H9 (cell line): ENCODE results near the gene HEXD. TPM values are rescaled to one million over a fixed set of nuclear protein-coding genes. Genes with fewer than 3 reads are reported as not detected.

ENCODE experiments used
- DNase-seq: peaks from one replicate; pipeline ENCODE4 v3.0.0-alpha.2; 2017
- H2AFZ ChIP-seq: one replicate; pipeline ENCODE4 v1.6.1; 2013; ENCODE audit warnings: mild to moderate bottlenecking, low read length, control low read depth, moderate library complexity
- H2AK5ac ChIP-seq: 2 replicates; pipeline ENCODE4 v1.6.1; 2013; ENCODE audit warnings: low read length, control low read depth, mixed read lengths; ENCODE audit not compliant: insufficient read length
- H2BK120ac ChIP-seq: one replicate; pipeline ENCODE4 v1.6.1; 2013; ENCODE audit warnings: low read depth, mild to moderate bottlenecking, low read length, control low read depth, inconsistent platforms; ENCODE audit not compliant: poor library complexity, severe bottlenecking
- H2BK12ac ChIP-seq: 2 replicates; pipeline ENCODE4 v1.6.1; 2013; ENCODE audit warnings: low read length, control low read depth, mixed read lengths, low read depth; ENCODE audit not compliant: insufficient read length
- H2BK15ac ChIP-seq: 2 replicates; pipeline ENCODE4 v1.6.1; 2013; ENCODE audit warnings: low read depth, low read length, control low read depth
- H2BK20ac ChIP-seq: one replicate; pipeline ENCODE4 v1.6.1; 2013; ENCODE audit warnings: low read depth, mild to moderate bottlenecking, low read length, control low read depth, inconsistent platforms; ENCODE audit not compliant: poor library complexity, severe bottlenecking
- H2BK5ac ChIP-seq: 2 replicates; pipeline ENCODE4 v1.6.1; 2013; ENCODE audit warnings: low read length, control low read depth, mixed read lengths; ENCODE audit not compliant: insufficient read length
- H3K14ac ChIP-seq: 2 replicates; pipeline ENCODE4 v1.6.1; 2013; ENCODE audit warnings: low read length, control low read depth; ENCODE audit not compliant: insufficient read depth
- H3K18ac ChIP-seq: 2 replicates; pipeline ENCODE4 v1.6.1; 2013; ENCODE audit warnings: low read depth, mild to moderate bottlenecking, mixed read lengths, low read length, control low read depth; ENCODE audit not compliant: insufficient read length
- H3K23ac ChIP-seq: 2 replicates; pipeline ENCODE4 v1.6.1; 2013; ENCODE audit warnings: low read length, control low read depth, mixed read lengths, low read depth; ENCODE audit not compliant: insufficient read length
- H3K23me2 ChIP-seq: 2 replicates; pipeline ENCODE4 v1.6.1; 2013; ENCODE audit warnings: low read depth, mild to moderate bottlenecking, mixed read lengths, low read length, control low read depth; ENCODE audit not compliant: insufficient read length, poor library complexity, severe bottlenecking
- H3K27ac ChIP-seq: 2 replicates; pipeline ENCODE4 v1.5.1; 2013; ENCODE audit warnings: low read length, control low read depth, mixed read lengths, low read depth; ENCODE audit not compliant: insufficient read length
- H3K27me3 ChIP-seq: 2 replicates; pipeline ENCODE4 v1.6.1; 2013; ENCODE audit warnings: low read length, control low read depth, inconsistent platforms; ENCODE audit not compliant: insufficient read depth
- H3K4ac ChIP-seq: 2 replicates; pipeline ENCODE4 v1.6.1; 2013; ENCODE audit warnings: low read depth, mild to moderate bottlenecking, control low read depth, inconsistent platforms, low read length, moderate library complexity
- H3K4me1 ChIP-seq: 2 replicates; pipeline ENCODE4 v1.6.1; 2013; ENCODE audit warnings: low read length, control low read depth, inconsistent platforms; ENCODE audit not compliant: insufficient read depth
- H3K4me2 ChIP-seq: 2 replicates; pipeline ENCODE4 v1.6.1; 2013; ENCODE audit warnings: low read length, control low read depth, mixed read lengths; ENCODE audit not compliant: insufficient read length, insufficient read depth
- H3K56ac ChIP-seq: 2 replicates; pipeline ENCODE4 v1.6.1; 2013; ENCODE audit warnings: low read depth, mild to moderate bottlenecking, mixed read lengths, low read length, control low read depth; ENCODE audit not compliant: insufficient read length
- H3K79me1 ChIP-seq: 2 replicates; pipeline ENCODE4 v1.6.1; 2013; ENCODE audit warnings: low read depth, mild to moderate bottlenecking, moderate library complexity, low read length, control low read depth, inconsistent platforms; ENCODE audit not compliant: insufficient read depth, poor library complexity, severe bottlenecking
- H3K79me2 ChIP-seq: 2 replicates; pipeline ENCODE4 v1.6.1; 2013; ENCODE audit warnings: low read length, control low read depth, inconsistent platforms; ENCODE audit not compliant: insufficient read depth
- H3K9ac ChIP-seq: 2 replicates; pipeline ENCODE4 v1.6.1; 2013; ENCODE audit warnings: low read length, control low read depth, mixed read lengths; ENCODE audit not compliant: insufficient read length; ENCODE audit errors: extremely low read depth
- H3K9me3 ChIP-seq: one replicate; pipeline ENCODE4 v1.6.1; 2013; ENCODE audit warnings: low read depth, low read length, inconsistent platforms; ENCODE audit not compliant: control insufficient read depth
- H3T11ph ChIP-seq: one replicate; pipeline ENCODE4 v1.6.1; 2013; ENCODE audit warnings: mild to moderate bottlenecking, low read length, control low read depth, inconsistent platforms
- H4K20me1 ChIP-seq: one replicate; pipeline ENCODE4 v1.6.1; 2013; ENCODE audit not compliant: control insufficient read depth, insufficient read length, insufficient read depth
- H4K5ac ChIP-seq: 2 replicates; pipeline ENCODE4 v1.6.1; 2013; ENCODE audit warnings: low read depth, mild to moderate bottlenecking, mixed read lengths, low read length, control low read depth; ENCODE audit not compliant: insufficient read length
- H4K8ac ChIP-seq: replicated peaks from 2 replicates; pipeline ENCODE4 v1.6.1; 2013; ENCODE audit warnings: low read length, control low read depth, mixed read lengths, low read depth; ENCODE audit not compliant: insufficient read length
- H4K91ac ChIP-seq: 2 replicates; pipeline ENCODE4 v1.6.1; 2013; ENCODE audit warnings: low read depth, mild to moderate bottlenecking, moderate library complexity, mixed read lengths, low read length, control low read depth; ENCODE audit not compliant: insufficient read length
- H3K27ac Mint-ChIP-seq, 3 experiments: 2 replicates in 2 of 3; 3 replicates in 1 of 3; pipeline ENCODE4 v1.8.0; 2020 to 2021; ENCODE audit warnings: mixed read lengths in 3 of 3, mild to moderate bottlenecking in 1 of 3, moderate library complexity in 1 of 3
- H3K27me3 Mint-ChIP-seq: 2 replicates; pipeline ENCODE4 v1.8.0; 2021; ENCODE audit warnings: low read depth, mild to moderate bottlenecking, moderate library complexity, mixed read lengths
- H3K36me3 Mint-ChIP-seq, 3 experiments: 2 replicates in 2 of 3; 3 replicates in 1 of 3; pipeline ENCODE4 v1.8.0; 2020 to 2021; ENCODE audit warnings: low read depth in 3 of 3, mixed read lengths in 3 of 3; ENCODE audit not compliant: insufficient read depth in 1 of 3
- H3K4me1 Mint-ChIP-seq, 2 experiments: 2 replicates each; pipeline ENCODE4 v1.8.0; 2020; ENCODE audit warnings: mixed read lengths in 2 of 2
- H3K4me3 Mint-ChIP-seq, 2 experiments: 2 replicates in 1 of 2; 3 replicates in 1 of 2; pipeline ENCODE4 v1.8.0; 2020 to 2021; ENCODE audit warnings: mild to moderate bottlenecking in 2 of 2, mixed read lengths in 2 of 2, moderate library complexity in 1 of 2
- H3K9me3 Mint-ChIP-seq, 2 experiments: 2 replicates in 1 of 2; 3 replicates in 1 of 2; pipeline ENCODE4 v1.8.0; 2020; ENCODE audit warnings: mild to moderate bottlenecking in 2 of 2, mixed read lengths in 2 of 2, moderate library complexity in 1 of 2
- CTCF ChIP-seq: fragments of 200-600 bp; sonication (generic); conservative IDR thresholded peaks from 3 replicates; pipeline ENCODE4 v1.8.0; 2021; ENCODE audit warnings: antibody characterized with exemption, mild to moderate bottlenecking
- WGBS: extraction: QIAGEN DNeasy Blood & Tissue Kit; methylation state at CpG from one replicate; pipeline ENCODE4 v1.1.7; 2013; ENCODE audit warnings: missing lambda C conversion rate, low lambda C conversion rate, mixed read lengths; ENCODE audit not compliant: insufficient read length; ENCODE audit errors: extremely low coverage; 5-methylcytosine and 5-hydroxymethylcytosine counted together
- total RNA-seq: library from RNA; stranded (reverse); gene quantifications from 2 replicates; pipeline ENCODE4 v1.2.1, GENCODE V29; 2021

The HEXD gene
- total RNA-seq, 1 experiment from 2014 or later, result 23.2 TPM

GRCh38 chr17:82437325-82437668, 19.1 kb downstream of the HEXD start:
- Histone ChIP-seq H2BK20ac (no peak overlapping the region), H3T11ph (no peak overlapping the region), H2BK15ac (no peak overlapping the region), H3K4ac (no peak overlapping the region), H3K4me1 (no peaks in the 10 kb centered on the region; the same call in 1 of the 2 replicates), H3K14ac (no peak overlapping the region), H2BK120ac (no peak overlapping the region), H2BK12ac (no peak overlapping the region), H3K18ac (no peak overlapping the region), H3K27me3 (no peaks in the 10 kb centered on the region), H4K91ac (no peak overlapping the region), H3K23ac (no peak overlapping the region), H4K20me1 (no peaks in the 10 kb centered on the region), H2BK5ac (no peak overlapping the region), H3K27ac (no peak overlapping the region), H3K23me2 (no peaks in the 10 kb centered on the region), H3K4me2 (no peak overlapping the region), H2AK5ac (no peak overlapping the region), H3K79me1 (no peaks in the 10 kb centered on the region), H2AFZ (no peak overlapping the region), H4K5ac (no peak overlapping the region), H4K8ac (no peak overlapping the region), H3K79me2 (no peaks in the 10 kb centered on the region), H3K56ac (no peak overlapping the region), H3K9me3 (no peaks in the 10 kb centered on the region), H3K9ac (no peak overlapping the region)
- Mint-ChIP-seq H3K27ac (no peak overlapping the region), H3K9me3 (no peaks in the 10 kb centered on the region), H3K36me3 (peaks cover 0 to 11% (median 9%) of the 10 kb centered on the region in 3 experiments; a peak in 4 of 7 replicates), H3K4me1 (peaks cover 9 to 23% of the 10 kb centered on the region in 2 experiments), H3K4me3 (no peak overlapping the region), H3K27me3 (no peaks in the 10 kb centered on the region; the same call in 1 of the 2 replicates)
- WGBS, result no CpG with 5 or more reads among the region's 18 CpGs
- no peak for DNase-seq
- TF ChIP-seq CTCF, result no peak
